Muscle layer of duodenum (tissue), 2 donors: ENCODE results near the gene LMOD1.

ENCODE experiments used
- H3K27ac ChIP-seq: one replicate; pipeline ENCODE4 v1.7.0; 2013; ENCODE audit warnings: mild to moderate bottlenecking, low read length
- H3K27me3 ChIP-seq: one replicate; pipeline ENCODE4 v1.7.0; 2013; ENCODE audit warnings: low read depth, mild to moderate bottlenecking, control low read depth, low read length
- H3K36me3 ChIP-seq, 2 donors: one replicate each; pipeline ENCODE4 v1.7.0; 2013; ENCODE audit warnings: low read length in 2 of 2, control low read depth in 1 of 2, mild to moderate bottlenecking in 1 of 2; ENCODE audit not compliant: insufficient read depth in 2 of 2, control insufficient read depth in 1 of 2
- H3K4me1 ChIP-seq, 2 donors: one replicate each; pipeline ENCODE4 v1.7.0; 2013; ENCODE audit warnings: low read length in 2 of 2, mild to moderate bottlenecking in 2 of 2, control low read depth in 1 of 2, moderate library complexity in 1 of 2; ENCODE audit not compliant: insufficient read depth in 2 of 2, control insufficient read depth in 1 of 2
- H3K4me3 ChIP-seq, 2 donors: one replicate each; pipeline ENCODE4 v1.7.0; 2013; ENCODE audit warnings: low read length in 2 of 2, low read depth in 1 of 2, mild to moderate bottlenecking in 1 of 2
- H3K9me3 ChIP-seq, 2 donors: one replicate each; pipeline ENCODE4 v1.7.0; 2013; ENCODE audit warnings: low read length in 2 of 2, control low read depth in 1 of 2, mild to moderate bottlenecking in 1 of 2; ENCODE audit not compliant: control insufficient read depth in 1 of 2
- donor health status: healthy.

Gene LMOD1

GRCh38 chr1:201930803-201931202 lies 15.5 kb downstream of the LMOD1 start:
- Histone ChIP-seq H3K27ac (no peak overlapping the region), H3K36me3 (peaks cover 2 to 12% of the 10 kb centered on the region in 2 donors), H3K27me3 (no peaks in the 10 kb centered on the region), H3K4me3 (no peak overlapping the region), H3K9me3 (no peaks in the 10 kb centered on the region), H3K4me1 (peaks cover 0 to 40% of the 10 kb centered on the region in 2 donors)

- Histone ChIP-seq H3K9me3 (no peaks in the 10 kb centered on the region), H3K27me3 (no peaks in the 10 kb centered on the region), H3K36me3 (peaks cover 2 to 12% of the 10 kb centered on the region in 2 donors), H3K27ac (no peak overlapping the region), H3K4me1 (peaks cover 0 to 41% of the 10 kb centered on the region in 2 donors), H3K4me3 (no peak overlapping the region)
Measured at GRCh38 chr1:201930137-201930536, 16.2 kb downstream of the LMOD1 start.

- H3K36me3 ChIP-seq, result peaks cover 2 to 12% of the 10 kb centered on the region in 2 donors
- H3K4me3 ChIP-seq, result no peak overlapping the region
- no peaks in the 10 kb centered on the region for H3K27me3 ChIP-seq
- peaks cover 0 to 33% of the 10 kb centered on the region in 2 donors for H3K4me1 ChIP-seq
- H3K27ac ChIP-seq, result no peak overlapping the region
- no peaks in the 10 kb centered on the region for H3K9me3 ChIP-seq
Measured at GRCh38 chr1:201928266-201928665, 18.1 kb downstream of the LMOD1 start.

GRCh38 chr1:201925981-201926645 lies 20.2 kb downstream of the LMOD1 start:
- Histone ChIP-seq H3K27me3 (no peaks in the 10 kb centered on the region), H3K36me3 (peaks cover 5 to 9% of the 10 kb centered on the region in 2 donors), H3K4me3 (no peak overlapping the region), H3K9me3 (no peaks in the 10 kb centered on the region), H3K27ac (peak overlapping the region; percentile 36), H3K4me1 (peaks cover 0 to 36% of the 10 kb centered on the region in 2 donors)

GRCh38 chr1:201925301-201925567 lies 21.1 kb downstream of the LMOD1 start:
- H3K4me1 ChIP-seq, result peaks cover 0 to 33% of the 10 kb centered on the region in 2 donors

GRCh38 chr1:201921952-201922558 lies 24.3 kb downstream of the LMOD1 start:
- Histone ChIP-seq H3K36me3 (peaks cover 3 to 4% of the 10 kb centered on the region in 2 donors), H3K27ac (no peak overlapping the region), H3K9me3 (no peaks in the 10 kb centered on the region), H3K4me3 (no peak overlapping the region), H3K4me1 (peaks cover 0 to 58% of the 10 kb centered on the region in 2 donors), H3K27me3 (no peaks in the 10 kb centered on the region)

More at GRCh38 chr1:201925301-201925567, 21.1 kb downstream of the LMOD1 start:
- Histone ChIP-seq H3K27me3 (no peaks in the 10 kb centered on the region), H3K36me3 (peaks cover 3 to 9% of the 10 kb centered on the region in 2 donors), H3K27ac (no peak overlapping the region), H3K9me3 (no peaks in the 10 kb centered on the region), H3K4me3 (no peak overlapping the region)

GRCh38 chr1:201918343-201918742 lies 28.0 kb downstream of the LMOD1 start:
- Histone ChIP-seq H3K27ac (peak overlapping the region; percentile 76), H3K4me3 (no peak overlapping the region), H3K4me1 (peaks cover 3 to 55% of the 10 kb centered on the region in 2 donors), H3K36me3 (peaks cover 3 to 4% of the 10 kb centered on the region in 2 donors), H3K9me3 (no peaks in the 10 kb centered on the region), H3K27me3 (no peaks in the 10 kb centered on the region)

GRCh38 chr1:201917362-201918033 lies 28.9 kb downstream of the LMOD1 start:
- Histone ChIP-seq H3K27me3 (no peaks in the 10 kb centered on the region), H3K36me3 (peaks cover 3 to 4% of the 10 kb centered on the region in 2 donors), H3K4me3 (peak overlapping the region in 1 of 2 donors; percentile 27), H3K9me3 (no peaks in the 10 kb centered on the region), H3K4me1 (peaks cover 3 to 55% of the 10 kb centered on the region in 2 donors), H3K27ac (peak overlapping the region; percentile 76)

GRCh38 chr1:201916649-201917249 lies 29.6 kb downstream of the LMOD1 start:
- Histone ChIP-seq H3K36me3 (no peaks in the 10 kb centered on the region), H3K4me1 (peaks cover 3 to 57% of the 10 kb centered on the region in 2 donors), H3K4me3 (peak overlapping the region in 1 of 2 donors; percentile 27), H3K27me3 (no peaks in the 10 kb centered on the region), H3K9me3 (no peaks in the 10 kb centered on the region), H3K27ac (peak overlapping the region; percentile 76)

- H3K4me1 ChIP-seq, result peaks cover 3 to 54% of the 10 kb centered on the region in 2 donors
- peak overlapping the region; percentile 76 for H3K27ac ChIP-seq
Measured at GRCh38 chr1:201914456-201915235, 31.7 kb downstream of the LMOD1 start.

More at GRCh38 chr1:201914456-201915235, 31.7 kb downstream of the LMOD1 start:
- H3K9me3 ChIP-seq, result no peaks in the 10 kb centered on the region
- H3K27me3 ChIP-seq, result no peaks in the 10 kb centered on the region
- no peaks in the 10 kb centered on the region for H3K36me3 ChIP-seq
- H3K4me3 ChIP-seq, result peak overlapping the region in 1 of 2 donors; percentile 6
